Endometrial microvascular endothelial cells (primary cell): ENCODE data around the gene OR5B2. TPM values are rescaled to one million over a fixed set of nuclear protein-coding genes. Genes with fewer than 3 reads are reported as not detected.

Experiments used
- total RNA-seq: library from RNA; depleted of rRNA; stranded (reverse); fragments of >200 nt; gene quantifications from one replicate; pipeline ENCODE4 v1.2.3, GENCODE V29; 2015; ENCODE audit errors: inconsistent ontology term

Gene OR5B2
- total RNA-seq, 1 donor from 2014 or later: not detected

Other genes starting within 250 kb of the OR5B2 start
- gene OR9Q2, start 239.1 kb downstream of the OR5B2 start, total RNA-seq: not detected
- gene OR1S2, start 224.0 kb downstream of the OR5B2 start, total RNA-seq: not detected
- not detected for gene OR1S1, start 215.4 kb downstream of the OR5B2 start, total RNA-seq
- not detected for gene OR10Q1, start 199.2 kb downstream of the OR5B2 start, total RNA-seq
- not detected for gene OR10W1, start 159.9 kb downstream of the OR5B2 start, total RNA-seq
- gene OR5B17, start 69.1 kb downstream of the OR5B2 start, total RNA-seq: not detected
- gene OR5B3, start 21.2 kb downstream of the OR5B2 start, total RNA-seq: not detected
- gene OR5B12, start 14.1 kb upstream of the OR5B2 start, total RNA-seq: not detected
- gene OR5B21, start 80.0 kb upstream of the OR5B2 start, total RNA-seq: not detected
- 38.0 TPM for gene LPXN, start 147.7 kb upstream of the OR5B2 start, total RNA-seq
- 47.2 TPM for gene ZFP91, start 150.9 kb upstream of the OR5B2 start, total RNA-seq
- 0.65 TPM for gene CNTF, start 194.5 kb upstream of the OR5B2 start, total RNA-seq